Neural cell (in vitro differentiated cells): ENCODE measurements around the gene VPS35L. TPM values are rescaled to one million over a fixed set of nuclear protein-coding genes. Genes with fewer than 3 reads are reported as not detected.
"Not testable (repeated sequence)": the region's sequence is repeated elsewhere in the genome, so short reads cannot be mapped to it uniquely, and the experiment has no call there.

Source experiments
- H2AFZ ChIP-seq: fragments of 200-600, 300-800 bp; sonication (generic), shearing (Covaris generic); 2 replicates; pipeline ENCODE4 v1.6.0; 2014; ENCODE audit warnings: low read depth, mild to moderate bottlenecking, antibody characterized with exemption, low read length, moderate library complexity
- H3F3A ChIP-seq: fragments of 200-600 bp; shearing (Covaris generic); 2 replicates; pipeline ENCODE4 v1.6.1; 2016; ENCODE audit warnings: mild to moderate bottlenecking, moderate library complexity, mixed read lengths, antibody characterized with exemption, low read length; ENCODE audit not compliant: insufficient read depth, poor library complexity, severe bottlenecking
- H3K27ac ChIP-seq: fragments of 200-600, 300-800 bp; sonication (generic), shearing (Covaris generic); 2 replicates; pipeline ENCODE4 v1.5.1; 2014; ENCODE audit warnings: mild to moderate bottlenecking, low read length, moderate library complexity
- H3K27me3 ChIP-seq: fragments of 300-800, 200-600 bp; sonication (generic), shearing (Covaris generic); 2 replicates; pipeline ENCODE4 v1.6.0; 2014; ENCODE audit warnings: mild to moderate bottlenecking, low read depth, low read length, moderate library complexity; ENCODE audit not compliant: insufficient read depth
- H3K36me3 ChIP-seq: fragments of 300-800, 200-600 bp; sonication (generic), shearing (Covaris generic); 2 replicates; pipeline ENCODE4 v1.5.1; 2014; ENCODE audit warnings: mild to moderate bottlenecking, antibody characterized with exemption, low read length, moderate library complexity; ENCODE audit not compliant: insufficient read depth
- H3K4me2 ChIP-seq: fragments of 300-800, 200-600 bp; sonication (generic), shearing (Covaris generic); 2 replicates; pipeline ENCODE4 v1.6.0; 2014; ENCODE audit warnings: mild to moderate bottlenecking, low read length
- H3K4me3 ChIP-seq: fragments of 300-800, 200-600 bp; sonication (generic), shearing (Covaris generic); 2 replicates; pipeline ENCODE4 v1.5.1; 2014; ENCODE audit warnings: mild to moderate bottlenecking, low read length, moderate library complexity
- H3K79me2 ChIP-seq: fragments of 200-600 bp; shearing (Covaris generic); replicated peaks from 2 replicates; pipeline ENCODE4 v1.6.0; 2014; ENCODE audit warnings: mild to moderate bottlenecking, low read length, moderate library complexity; ENCODE audit not compliant: insufficient read depth
- H3K9ac ChIP-seq: fragments of 300-800, 200-600 bp; sonication (generic), shearing (Covaris generic); 2 replicates; pipeline ENCODE4 v1.6.1; 2016; ENCODE audit warnings: mild to moderate bottlenecking, low read length, mixed read lengths
- H3K9me2 ChIP-seq: fragments of 200-600 bp; shearing (Covaris generic); 2 replicates; pipeline ENCODE4 v1.6.1; 2016; ENCODE audit warnings: mild to moderate bottlenecking, low read length, mixed read lengths; ENCODE audit not compliant: insufficient read depth
- H3K9me3 ChIP-seq: fragments of 200-600, 300-800 bp; sonication (generic), shearing (Covaris generic); 2 replicates; pipeline ENCODE4 v1.6.1; 2016; ENCODE audit warnings: mild to moderate bottlenecking, mixed run types, low read length, moderate library complexity, mixed read lengths
- H4K20me1 ChIP-seq: fragments of 200-600 bp; shearing (Covaris generic); 2 replicates; pipeline ENCODE4 v1.6.1; 2016; ENCODE audit warnings: mild to moderate bottlenecking, mixed run types; ENCODE audit not compliant: insufficient read depth
- CTCF ChIP-seq: fragments of 450-650 bp; IDR thresholded peaks from 2 replicates; pipeline ENCODE4 v1.5.1; 2014; ENCODE audit warnings: antibody characterized with exemption, mild to moderate bottlenecking, moderate library complexity; ENCODE audit not compliant: poor library complexity, severe bottlenecking
- EP300 ChIP-seq: fragments of 450-650 bp; conservative IDR thresholded peaks from 2 replicates; pipeline ENCODE4 v1.6.1; 2014; ENCODE audit warnings: antibody characterized with exemption, mild to moderate bottlenecking, moderate library complexity; ENCODE audit not compliant: poor library complexity, severe bottlenecking
- EZH2 ChIP-seq: fragments of 200-600, 300-800 bp; shearing (Covaris generic), sonication (generic); IDR thresholded peaks from 2 replicates; pipeline ENCODE4 v1.6.1; 2014; ENCODE audit warnings: antibody characterized with exemption, low read length, borderline replicate concordance, mild to moderate bottlenecking; ENCODE audit not compliant: insufficient read depth, poor library complexity, severe bottlenecking
- POLR2AphosphoS5 ChIP-seq: IDR thresholded peaks from 2 replicates; pipeline ENCODE4 v1.6.1; 2012
- RAD21 ChIP-seq: fragments of 450-650 bp; conservative IDR thresholded peaks from 2 replicates; pipeline ENCODE4 v1.6.1; 2014; ENCODE audit warnings: antibody characterized with exemption, mild to moderate bottlenecking, moderate library complexity
- REST ChIP-seq: IDR thresholded peaks from 2 replicates; pipeline ENCODE4 v1.6.1; 2012; ENCODE audit warnings: borderline replicate concordance
- TAF1 ChIP-seq: IDR thresholded peaks from 2 replicates; pipeline ENCODE4 v1.6.1; 2012; ENCODE audit warnings: low read depth
- polyA plus RNA-seq: library from polyadenylated mRNA; depleted of rRNA; stranded (reverse); fragments of >200 nt; gene quantifications from 2 replicates; pipeline ENCODE4 v1.2.3, GENCODE V29; 2014

VPS35L gene
- polyA plus RNA-seq, 1 donor from 2014 or later: 29.8 TPM

- not testable (repeated sequence) for H3K4me2 ChIP-seq, H3K27ac ChIP-seq, H2AFZ ChIP-seq, H3K9me2 ChIP-seq, H3F3A ChIP-seq, H3K79me2 ChIP-seq, H4K20me1 ChIP-seq, H3K9me3 ChIP-seq, H3K9ac ChIP-seq, H3K4me3 ChIP-seq, H3K27me3 ChIP-seq
- peaks cover 13% of the 10 kb centered on the region for H3K36me3 ChIP-seq
Observed at GRCh38 chr16:19679281-19679680, 123.8 kb downstream of the VPS35L start.

- H3K9me3 ChIP-seq: no peaks in the 10 kb centered on the region
- TF ChIP-seq POLR2AphosphoS5: no peak
- H3K4me2 ChIP-seq: no peak overlapping the region
- H3K27ac ChIP-seq: no peak overlapping the region
- H4K20me1 ChIP-seq: no peaks in the 10 kb centered on the region
- no peak overlapping the region for H3K4me3 ChIP-seq
- no peak overlapping the region for H3K9ac ChIP-seq
- H3F3A ChIP-seq: no peaks in the 10 kb centered on the region
- no peaks in the 10 kb centered on the region for H3K9me2 ChIP-seq
- H3K79me2 ChIP-seq: no peaks in the 10 kb centered on the region
- H3K27me3 ChIP-seq: no peaks in the 10 kb centered on the region
- no peak overlapping the region for H2AFZ ChIP-seq
- peaks cover 20% of the 10 kb centered on the region for H3K36me3 ChIP-seq
Observed at GRCh38 chr16:19680881-19681340, 125.4 kb downstream of the VPS35L start.

GRCh38 chr16:19681637-19682036 lies 126.1 kb downstream of the VPS35L start:
- no peaks in the 10 kb centered on the region for H3K9me2 ChIP-seq
- H3K4me3 ChIP-seq: no peak overlapping the region
- no peaks in the 10 kb centered on the region for H3K9me3 ChIP-seq

More at GRCh38 chr16:19681637-19682036, 126.1 kb downstream of the VPS35L start:
- Histone ChIP-seq H3K36me3 (peaks cover 20% of the 10 kb centered on the region), H3K9ac (no peak overlapping the region), H3K79me2 (no peaks in the 10 kb centered on the region), H3K27ac (no peak overlapping the region), H2AFZ (no peak overlapping the region), H3K4me2 (no peak overlapping the region), H4K20me1 (no peaks in the 10 kb centered on the region), H3F3A (no peaks in the 10 kb centered on the region), H3K27me3 (no peaks in the 10 kb centered on the region)
- TF ChIP-seq REST: no peak
- TF ChIP-seq CTCF: no peak
- TF ChIP-seq RAD21: no peak
- no peak for TF ChIP-seq EP300
- no peak for TF ChIP-seq EZH2
- TF ChIP-seq POLR2AphosphoS5: no peak
- no peak for TF ChIP-seq TAF1
